Activated CD8-positive, alpha-beta memory T cell treated with anti-CD3 and anti-CD28 coated beads, Interleukin-2, amount 10 ng/mL, durations not matched to agents 7 days and 5 days (primary cell): ENCODE data around the gene IL27RA. TPM values are rescaled to one million over a fixed set of nuclear protein-coding genes. Genes with fewer than 3 reads are reported as not detected.
A peak's percentile ranks its signal among the peaks of the same experiment; 100 is the strongest.

Experiments
- ATAC-seq: fragments of 150-1000 bp; cut with Tn5 transposase; one replicate; pipeline ENCODE4 v1.10.0; 2021; ENCODE audit warnings: moderate library complexity
- CTCF ChIA-PET: fragments of 350-600 bp; sonication (Branson Sonifier 250); formaldehyde crosslinking; loops from one replicate; lab custom pipeline; 2021; ENCODE audit warnings: antibody characterized with exemption; lab: Charles Lee
- DNase-seq: peaks from one replicate; pipeline ENCODE4 v3.0.0-alpha.2; 2020
- H3K27ac Mint-ChIP-seq: one replicate; pipeline ENCODE4 v1.8.0; 2021; ENCODE audit warnings: mild to moderate bottlenecking, mixed read lengths
- H3K27me3 Mint-ChIP-seq: one replicate; pipeline ENCODE4 v1.8.0; 2021; ENCODE audit warnings: mixed read lengths
- H3K36me3 Mint-ChIP-seq: one replicate; pipeline ENCODE4 v1.8.0; 2021; ENCODE audit warnings: mild to moderate bottlenecking, mixed read lengths
- H3K4me1 Mint-ChIP-seq: one replicate; pipeline ENCODE4 v1.8.0; 2021; ENCODE audit warnings: mixed read lengths
- H3K4me3 Mint-ChIP-seq: one replicate; pipeline ENCODE4 v1.8.0; 2021; ENCODE audit warnings: mild to moderate bottlenecking, moderate library complexity, mixed read lengths
- H3K9me3 Mint-ChIP-seq: one replicate; pipeline ENCODE4 v1.8.0; 2022; ENCODE audit warnings: low read depth, mixed read lengths
- total RNA-seq, 2 experiments: library from RNA; stranded (reverse); gene quantifications; one replicate each; pipeline ENCODE4 v1.2.3, GENCODE V29; 2021

Gene IL27RA
- 10 to 100 TPM; 29.7 to 60.3 TPM for total RNA-seq

- ATAC-seq (peak; percentile 85), DNase-seq (peak; percentile 88)
- H3K9me3 Mint-ChIP-seq, result no peaks in the 10 kb centered on the region
- H3K4me1 Mint-ChIP-seq, result peaks cover 19% of the 10 kb centered on the region
- H3K27me3 Mint-ChIP-seq, result peaks cover 6% of the 10 kb centered on the region
- H3K36me3 Mint-ChIP-seq, result peaks cover 9% of the 10 kb centered on the region
- CTCF ChIA-PET, result interaction anchor here (0.7 to 2.9 kb wide), 38 partner anchors 9 to 451 kb away, joined by 3 to 24 read pairs (median 4); partner anchors contain the start of genes ASF1B, BRME1, CC2D1A and DCAF15
- H3K27ac Mint-ChIP-seq, result peak within 1 kb of the TSS; percentile 90
- peak within 1 kb of the TSS; percentile 90 for H3K4me3 Mint-ChIP-seq
These were observed at the start of gene IL27RA for GRCh38 chr19:14031719-14032480. TSS of gene IL27RA (plus strand) at chr19:14031762. CDS start at chr19:14031873, 111 bp downstream.

DNA sequence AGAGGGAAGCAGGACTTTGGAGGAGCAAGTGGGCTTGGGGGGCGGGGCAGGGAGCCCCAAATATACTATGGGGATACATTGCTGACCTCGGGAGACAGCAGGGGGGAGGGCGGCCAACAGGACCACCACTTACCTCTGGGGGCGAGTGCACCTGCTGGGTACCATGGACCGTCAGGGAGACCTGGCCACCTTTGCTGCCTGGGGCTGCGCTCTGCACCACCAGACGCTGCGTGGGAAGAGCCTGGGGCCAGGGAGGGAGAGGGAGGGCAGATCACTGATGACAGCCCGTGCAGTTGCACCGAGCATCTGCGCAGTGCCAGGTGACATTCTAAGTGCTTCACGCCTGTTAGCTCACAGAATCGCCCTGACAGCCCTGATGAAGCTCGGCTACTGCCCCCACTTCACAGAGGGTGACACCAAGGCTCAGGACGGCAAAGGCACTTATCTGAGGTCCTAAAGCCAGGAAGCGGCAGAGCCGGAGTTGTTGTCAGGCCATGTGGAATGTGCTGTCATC lies 49.5 kb upstream of the IL27RA start:
- no peaks in the 10 kb centered on the region for H3K9me3 Mint-ChIP-seq
- H3K36me3 Mint-ChIP-seq, result no peaks in the 10 kb centered on the region
- CTCF ChIA-PET, result interaction anchor here (0.9 to 1.7 kb wide), 6 partner anchors 23 to 120 kb away, joined by 3 to 9 read pairs (median 4); partner anchors contain the start of genes DCAF15 and IL27RA
- no peaks in the 10 kb centered on the region for H3K27me3 Mint-ChIP-seq
- H3K4me3 Mint-ChIP-seq, result no peak overlapping the region
- DNase-seq (no peak), ATAC-seq (no peak)
- H3K4me1 Mint-ChIP-seq, result peaks cover 67% of the 10 kb centered on the region
- peak overlapping the region; percentile 82 for H3K27ac Mint-ChIP-seq

GRCh38 chr19:13982773-13983172 lies 48.8 kb upstream of the IL27RA start:
- no peak for DNase-seq
- Mint-ChIP-seq H3K4me1 (peaks cover 74% of the 10 kb centered on the region), H3K9me3 (no peaks in the 10 kb centered on the region), H3K27me3 (no peaks in the 10 kb centered on the region), H3K36me3 (no peaks in the 10 kb centered on the region), H3K4me3 (no peak overlapping the region), H3K27ac (peak overlapping the region; percentile 36)
- CTCF ChIA-PET, result interaction anchor here (0.9 to 1.3 kb wide), 3 partner anchors 19 to 62 kb away, joined by 3 to 4 read pairs (median 4); no protein-coding TSS in a partner anchor
- no peak for ATAC-seq

DNA sequence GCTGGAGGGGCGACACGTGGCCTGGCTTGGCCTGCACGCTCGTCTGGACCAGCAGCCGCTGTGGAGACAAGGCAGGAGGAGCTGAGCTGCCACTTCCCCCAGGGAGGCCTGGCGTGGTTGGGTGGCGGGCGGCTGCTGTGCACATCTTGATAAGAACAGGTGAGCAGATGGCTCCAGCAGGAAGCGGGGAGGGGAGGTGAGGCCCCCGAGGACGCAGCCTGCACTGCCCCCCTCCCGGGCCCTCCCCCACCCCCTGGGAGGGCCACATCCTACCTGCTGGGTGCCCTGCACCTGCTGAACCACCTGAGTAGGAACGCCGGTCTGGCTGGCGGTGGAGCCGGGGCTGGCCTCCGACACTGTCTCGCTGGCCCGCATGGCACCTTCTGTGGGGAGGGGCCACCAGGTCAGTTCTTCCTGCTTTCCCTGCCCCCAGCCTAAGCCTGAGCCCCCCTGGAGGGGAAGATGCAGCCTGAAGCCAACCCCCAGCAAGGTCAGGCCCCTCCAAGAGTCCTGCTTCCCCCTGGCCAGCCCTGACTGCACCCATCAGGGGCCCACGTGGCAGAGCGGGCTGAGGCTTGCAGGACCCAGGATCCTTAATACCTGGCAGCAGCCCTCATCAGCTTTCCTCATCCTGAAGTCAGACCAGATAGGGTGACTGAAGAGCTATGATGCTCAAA lies 48.2 kb upstream of the IL27RA start:
- Mint-ChIP-seq H3K27ac (peak overlapping the region; percentile 40), H3K27me3 (no peaks in the 10 kb centered on the region), H3K4me1 (peaks cover 79% of the 10 kb centered on the region), H3K4me3 (no peak overlapping the region), H3K36me3 (no peaks in the 10 kb centered on the region), H3K9me3 (no peaks in the 10 kb centered on the region)
- DNase-seq (no peak), ATAC-seq (no peak)
- CTCF ChIA-PET, result interaction anchor here (0.9 to 1.1 kb wide), 2 partner anchors 19 to 61 kb away, joined by 4 read pairs; no protein-coding TSS in a partner anchor

- CTCF ChIA-PET, result no interaction called here
- Mint-ChIP-seq H3K36me3 (peaks cover 4% of the 10 kb centered on the region), H3K9me3 (no peaks in the 10 kb centered on the region), H3K27ac (peak overlapping the region; percentile 73), H3K4me3 (no peak overlapping the region), H3K4me1 (peaks cover 86% of the 10 kb centered on the region), H3K27me3 (no peaks in the 10 kb centered on the region)
- DNase-seq (no peak), ATAC-seq (no peak)
These were observed 47.4 kb upstream of the IL27RA start for GRCh38 chr19:13984186-13984585.

DNA sequence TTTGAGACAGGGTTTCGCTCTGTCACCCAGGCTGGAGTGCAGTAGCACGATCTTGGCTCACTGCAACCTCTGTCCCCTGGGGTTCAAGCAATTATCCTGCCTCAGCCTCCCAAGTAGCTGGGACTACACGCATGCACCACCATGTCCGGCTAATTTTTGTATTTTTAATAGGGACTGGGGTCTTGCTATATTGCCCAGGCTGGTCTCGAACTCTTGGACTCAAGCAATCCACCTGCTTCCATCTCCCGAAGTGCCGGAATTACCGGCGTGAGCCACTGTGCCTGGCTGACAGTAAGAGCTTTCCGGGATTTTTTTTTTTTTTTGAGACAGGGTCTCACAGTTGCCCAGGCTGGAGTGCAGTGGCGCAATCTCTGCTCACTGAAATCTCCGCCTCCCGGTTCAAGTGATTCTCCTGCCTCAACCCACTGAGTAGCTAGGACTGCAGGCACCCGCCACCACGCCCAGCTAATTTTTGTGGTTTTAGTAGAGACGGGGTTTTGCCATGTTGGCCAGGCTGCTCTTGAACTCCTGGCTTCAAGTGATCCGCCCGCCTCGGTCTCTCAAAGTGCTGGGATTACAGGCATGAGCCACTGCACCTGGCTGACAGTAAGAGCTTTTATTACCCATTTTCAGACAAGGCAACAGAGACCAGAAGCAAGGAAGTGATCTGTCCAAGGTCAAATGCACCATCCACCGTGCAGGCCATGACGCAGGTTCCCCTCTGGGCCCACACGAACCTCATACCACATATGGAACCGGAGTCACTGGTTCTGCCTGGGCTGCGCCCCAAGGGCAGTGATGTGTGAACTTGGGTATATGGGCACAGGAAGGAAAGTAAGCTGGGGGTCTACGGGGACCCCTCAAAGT lies 46.5 kb upstream of the IL27RA start:
- Mint-ChIP-seq H3K27ac (peak overlapping the region; percentile 95), H3K36me3 (peaks cover 4% of the 10 kb centered on the region), H3K9me3 (no peaks in the 10 kb centered on the region), H3K4me3 (no peak overlapping the region), H3K4me1 (peaks cover 86% of the 10 kb centered on the region), H3K27me3 (no peaks in the 10 kb centered on the region)
- DNase-seq (no peak), ATAC-seq (no peak)
- CTCF ChIA-PET, result interaction anchor here (0.7 to 1.1 kb wide), 5 partner anchors 15 to 74 kb away, joined by 3 to 5 read pairs (median 4); partner anchors contain the start of gene IL27RA

- no peak overlapping the region for H3K4me3 Mint-ChIP-seq
- no peaks in the 10 kb centered on the region for H3K9me3 Mint-ChIP-seq
- peaks cover 4% of the 10 kb centered on the region for H3K36me3 Mint-ChIP-seq
- no peaks in the 10 kb centered on the region for H3K27me3 Mint-ChIP-seq
- peak overlapping the region; percentile 95 for H3K27ac Mint-ChIP-seq
- H3K4me1 Mint-ChIP-seq, result peaks cover 80% of the 10 kb centered on the region
- ATAC-seq (no peak), DNase-seq (no peak)
- CTCF ChIA-PET, result interaction anchor here (0.9 to 1.7 kb wide), 5 partner anchors 9 to 73 kb away, joined by 3 to 9 read pairs (median 4); partner anchors contain the start of gene IL27RA
These were observed 45.7 kb upstream of the IL27RA start for GRCh38 chr19:13985771-13986347.

DNA sequence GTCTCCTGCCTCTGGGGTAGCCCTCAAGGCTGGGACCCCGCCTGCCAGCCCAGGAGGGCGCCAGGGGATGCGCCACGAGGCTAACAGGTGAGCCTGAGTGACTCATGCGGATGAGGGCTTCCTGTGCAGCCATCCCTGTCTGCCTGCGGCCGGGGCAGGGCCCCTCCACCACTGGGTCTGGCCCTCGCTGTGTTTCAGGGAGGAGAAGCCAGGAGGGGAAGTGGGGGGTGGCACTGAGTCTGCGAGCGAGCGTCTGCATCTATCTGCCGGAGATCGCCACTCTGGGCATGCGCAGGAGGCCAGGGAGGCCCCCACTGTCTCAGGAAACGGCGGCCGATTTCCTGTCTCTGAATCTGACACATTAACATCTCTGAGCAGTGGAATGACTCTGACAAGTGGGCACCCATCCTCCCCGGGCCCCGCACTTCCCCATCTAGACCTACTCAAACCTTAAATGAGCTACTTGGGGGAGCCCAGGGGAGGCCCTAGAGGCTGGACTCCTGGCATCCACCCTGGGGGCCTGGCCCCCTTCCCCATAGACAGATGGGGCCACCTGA lies 45.1 kb upstream of the IL27RA start:
- Mint-ChIP-seq H3K9me3 (no peaks in the 10 kb centered on the region), H3K27me3 (no peaks in the 10 kb centered on the region)

GRCh38 chr19:13987101-13987890 lies 44.3 kb upstream of the IL27RA start:
- no peak for DNase-seq
- peak overlapping the region; percentile 95 for H3K27ac Mint-ChIP-seq
- peaks cover 68% of the 10 kb centered on the region for H3K4me1 Mint-ChIP-seq
- no peaks in the 10 kb centered on the region for H3K9me3 Mint-ChIP-seq
- H3K27me3 Mint-ChIP-seq, result no peaks in the 10 kb centered on the region
- peak overlapping the region; percentile 29 for H3K4me3 Mint-ChIP-seq
- CTCF ChIA-PET, result interaction anchor here (0.6 to 1.7 kb wide), 7 partner anchors 8 to 431 kb away, joined by 3 to 9 read pairs (median 3); no protein-coding TSS in a partner anchor
- H3K36me3 Mint-ChIP-seq, result peaks cover 4% of the 10 kb centered on the region
- ATAC-seq, result no peak

More for the DNA sequence above, 45.1 kb upstream of the IL27RA start:
- H3K36me3 Mint-ChIP-seq, result peaks cover 4% of the 10 kb centered on the region
- CTCF ChIA-PET, result interaction anchor here (0.6 to 1.7 kb wide), 5 partner anchors 9 to 73 kb away, joined by 3 to 9 read pairs (median 3); partner anchors contain the start of gene IL27RA
- DNase-seq, result peak; percentile 100
- H3K4me3 Mint-ChIP-seq, result peak overlapping the region; percentile 29
- peaks cover 74% of the 10 kb centered on the region for H3K4me1 Mint-ChIP-seq
- ATAC-seq, result peak; percentile 94
- peak overlapping the region; percentile 95 for H3K27ac Mint-ChIP-seq

DNA sequence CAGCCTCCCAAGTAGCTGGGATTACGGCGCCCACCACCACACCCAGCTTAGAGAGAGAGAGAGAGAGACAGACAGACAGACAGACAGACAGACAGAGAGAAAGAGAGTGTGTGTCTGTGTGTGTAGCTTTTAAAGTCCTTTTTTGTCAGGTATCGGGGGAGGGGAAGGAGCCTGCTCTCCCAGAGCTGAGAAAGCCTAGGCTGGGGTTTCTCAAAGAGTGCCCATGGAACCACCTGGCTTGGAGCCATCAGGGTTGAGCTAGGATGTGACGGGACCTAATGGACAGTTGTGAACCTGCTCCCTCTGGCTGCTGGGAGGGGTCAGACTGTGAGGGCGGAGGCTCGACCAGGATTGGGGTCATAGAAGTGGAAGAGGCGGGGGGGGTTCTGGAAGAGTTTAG lies 42.1 kb upstream of the IL27RA start:
- no peak for DNase-seq
- peaks cover 60% of the 10 kb centered on the region for H3K4me1 Mint-ChIP-seq
- H3K36me3 Mint-ChIP-seq, result peaks cover 4% of the 10 kb centered on the region
- H3K9me3 Mint-ChIP-seq, result no peaks in the 10 kb centered on the region
- peak overlapping the region; percentile 69 for H3K27ac Mint-ChIP-seq
- no peaks in the 10 kb centered on the region for H3K27me3 Mint-ChIP-seq
- no peak overlapping the region for H3K4me3 Mint-ChIP-seq
- CTCF ChIA-PET, result no interaction called here
- no peak for ATAC-seq

- ATAC-seq, result no peak
- CTCF ChIA-PET, result no interaction called here
- H3K27ac Mint-ChIP-seq, result peak overlapping the region; percentile 69
- H3K4me3 Mint-ChIP-seq, result no peak overlapping the region
- DNase-seq, result no peak
- H3K4me1 Mint-ChIP-seq, result peaks cover 56% of the 10 kb centered on the region
- no peaks in the 10 kb centered on the region for H3K27me3 Mint-ChIP-seq
- peaks cover 4% of the 10 kb centered on the region for H3K36me3 Mint-ChIP-seq
- no peaks in the 10 kb centered on the region for H3K9me3 Mint-ChIP-seq
These were observed 41.5 kb upstream of the IL27RA start for GRCh38 chr19:13990085-13990484.
